Stomach (tissue), 9 donors: ENCODE data around the gene LCN6. TPM values are rescaled to one million over a fixed set of nuclear protein-coding genes. Genes with fewer than 3 reads are reported as not detected.

Experiments
- DNase-seq, 2 donors: peaks; one replicate each; pipeline versions ENCODE4 v3.0.0 to v3.0.0-alpha.2; 2013 to 2019
- H3K27ac ChIP-seq, 5 donors: fragments of 200-600 bp in 4 of 5; sonication (generic) in 4 of 5; one replicate each; pipeline ENCODE4 v1.5.1; 2013 to 2019; ENCODE audit warnings: mild to moderate bottlenecking in 1 of 5, moderate library complexity in 1 of 5
- H3K27me3 ChIP-seq, 3 donors: fragments of 200-600 bp; sonication (generic); one replicate each; pipeline ENCODE4 v1.5.1; 2017 to 2019; ENCODE audit warnings: mixed run types in 1 of 3
- H3K36me3 ChIP-seq, 4 donors: fragments of 200-600 bp; sonication (generic); 1 replicate in 3 of 4; 2 replicates in 1 of 4; pipeline ENCODE4 v1.5.1; 2016 to 2019
- H3K4me1 ChIP-seq, 4 donors: fragments of 200-600 bp; sonication (generic); one replicate each; pipeline ENCODE4 v1.5.1; 2016 to 2019
- H3K4me3 ChIP-seq, 4 donors: fragments of 200-600 bp; sonication (generic) in 3 of 4; one replicate each; pipeline ENCODE4 v1.5.1; 2016 to 2019; ENCODE audit warnings: mild to moderate bottlenecking in 1 of 4
- H3K9me3 ChIP-seq, 4 donors: fragments of 200-600 bp; sonication (generic); one replicate each; pipeline ENCODE4 v1.5.1; 2016 to 2019
- EP300 ChIP-seq: sonication (generic); formaldehyde crosslinking; IDR thresholded peaks from one replicate; pipeline ENCODE4 v1.6.1; 2017; ENCODE audit warnings: antibody characterized with exemption
- POLR2A ChIP-seq, 4 donors: fragments of 450-650 bp; IDR thresholded peaks; one replicate each; pipeline ENCODE4 v1.6.1; 2016; ENCODE audit warnings: antibody characterized with exemption in 4 of 4, control low read depth in 2 of 4, mild to moderate bottlenecking in 1 of 4, moderate library complexity in 1 of 4
- POLR2AphosphoS5 ChIP-seq, 3 donors: sonication (generic); formaldehyde crosslinking; IDR thresholded peaks; one replicate each; pipeline ENCODE4 v1.6.1; 2016; ENCODE audit warnings: antibody characterized with exemption in 3 of 3
- WGBS, 5 donors: extraction: QIAGEN DNeasy Blood & Tissue Kit in 3 of 5; methylation state at CpG; one replicate each; pipeline versions ENCODE4 v1.1.5 to v1.1.7; 2013 to 2018; 5-methylcytosine and 5-hydroxymethylcytosine counted together
- intact Hi-C: fragments of 100-400 bp; cut with DNase I; formaldehyde crosslinking; loops from one replicate; pipeline ENCODE4 v1.15.1; 2023; ENCODE audit warnings: low total_unique reads
- polyA plus RNA-seq, 3 donors: library from polyadenylated mRNA; stranded (reverse); fragments of 200-250 nt; gene quantifications; one replicate each; pipeline ENCODE4 v1.2.3, GENCODE V29; 2013
- total RNA-seq, 5 donors: library from RNA; depleted of rRNA; stranded (reverse); fragments of >200 nt; gene quantifications; one replicate each; pipeline versions ENCODE4 v1.1.0 to v1.2.3, GENCODE V29; 2014 to 2016
- TF ChIP-seq, protein P1 (sequence below), 7 experiments: fragments of 450-650 bp in 4 of 7; fragments of 200-600 bp in 3 of 7; sonication (generic) in 3 of 7; IDR thresholded peaks; one replicate each; pipeline ENCODE4 v1.5.1; 2016 to 2019; ENCODE audit warnings: antibody characterized with exemption in 7 of 7, control low read depth in 2 of 7, mild to moderate bottlenecking in 1 of 7
- donor health status: healthy with polysubstance abuse.
- donor health status: Bipolar disorder and iron deficiency.
- donor health status: healthy.

Gene LCN6
- total and polyA plus RNA-seq, 8 donors, result 7.0 to 31.2 (median 19.2) TPM; not detected in 2

DNA sequence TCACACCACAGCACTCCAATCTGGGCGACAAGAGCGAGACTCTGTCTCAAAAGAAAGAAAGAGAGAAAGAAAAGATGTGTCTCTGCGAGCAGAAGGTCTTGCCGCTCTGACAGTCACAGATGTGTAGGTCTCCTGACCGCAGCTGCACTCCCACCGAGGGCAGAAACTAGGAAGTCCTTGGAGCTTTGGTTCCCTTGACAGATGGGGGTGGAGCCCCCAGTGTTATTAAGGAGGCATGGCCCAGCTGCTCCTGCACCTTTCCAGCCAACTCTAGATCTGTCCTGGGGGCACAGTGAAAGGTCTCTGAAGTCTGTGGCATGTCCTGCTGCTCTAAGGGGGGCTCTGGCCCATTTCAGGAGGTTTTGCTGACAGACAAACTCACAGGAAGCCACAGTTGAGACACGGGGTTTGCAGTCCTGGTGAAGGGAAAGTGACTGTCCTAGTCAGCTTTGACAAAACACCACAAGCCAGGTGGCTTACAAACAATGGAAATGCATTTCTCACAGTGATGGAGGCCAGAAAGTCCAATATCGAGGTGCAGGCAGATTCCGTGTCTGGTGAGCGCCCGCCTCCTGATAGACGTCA is 45.0 kb downstream of the LCN6 start:
- peaks cover 7 to 11% (median 9%) of the 10 kb centered on the region in 4 donors for H3K4me1 ChIP-seq
- no peak overlapping the region for H3K27ac ChIP-seq
- 82 to 85% (median 83%) methylated on average over 12 of the region's 12 CpGs for WGBS, 5 donors
- no peak overlapping the region for H3K4me3 ChIP-seq
- H3K27me3 ChIP-seq, result peaks cover 0 to 27% (median 4%) of the 10 kb centered on the region in 3 donors
- TF ChIP-seq POLR2A (IDR thresholded peaks at IDR 0.05) (no peak), EP300 (no peak), POLR2AphosphoS5 (IDR thresholded peaks at IDR 0.05) (no peak)
- TF ChIP-seq, protein P1, sequence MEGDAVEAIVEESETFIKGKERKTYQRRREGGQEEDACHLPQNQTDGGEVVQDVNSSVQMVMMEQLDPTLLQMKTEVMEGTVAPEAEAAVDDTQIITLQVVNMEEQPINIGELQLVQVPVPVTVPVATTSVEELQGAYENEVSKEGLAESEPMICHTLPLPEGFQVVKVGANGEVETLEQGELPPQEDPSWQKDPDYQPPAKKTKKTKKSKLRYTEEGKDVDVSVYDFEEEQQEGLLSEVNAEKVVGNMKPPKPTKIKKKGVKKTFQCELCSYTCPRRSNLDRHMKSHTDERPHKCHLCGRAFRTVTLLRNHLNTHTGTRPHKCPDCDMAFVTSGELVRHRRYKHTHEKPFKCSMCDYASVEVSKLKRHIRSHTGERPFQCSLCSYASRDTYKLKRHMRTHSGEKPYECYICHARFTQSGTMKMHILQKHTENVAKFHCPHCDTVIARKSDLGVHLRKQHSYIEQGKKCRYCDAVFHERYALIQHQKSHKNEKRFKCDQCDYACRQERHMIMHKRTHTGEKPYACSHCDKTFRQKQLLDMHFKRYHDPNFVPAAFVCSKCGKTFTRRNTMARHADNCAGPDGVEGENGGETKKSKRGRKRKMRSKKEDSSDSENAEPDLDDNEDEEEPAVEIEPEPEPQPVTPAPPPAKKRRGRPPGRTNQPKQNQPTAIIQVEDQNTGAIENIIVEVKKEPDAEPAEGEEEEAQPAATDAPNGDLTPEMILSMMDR (IDR thresholded peaks at IDR 0.05), result no peak
- intact Hi-C loops, result no loop called here
- no peak for DNase-seq
- no peaks in the 10 kb centered on the region for H3K9me3 ChIP-seq
- no peaks in the 10 kb centered on the region for H3K36me3 ChIP-seq

DNA sequence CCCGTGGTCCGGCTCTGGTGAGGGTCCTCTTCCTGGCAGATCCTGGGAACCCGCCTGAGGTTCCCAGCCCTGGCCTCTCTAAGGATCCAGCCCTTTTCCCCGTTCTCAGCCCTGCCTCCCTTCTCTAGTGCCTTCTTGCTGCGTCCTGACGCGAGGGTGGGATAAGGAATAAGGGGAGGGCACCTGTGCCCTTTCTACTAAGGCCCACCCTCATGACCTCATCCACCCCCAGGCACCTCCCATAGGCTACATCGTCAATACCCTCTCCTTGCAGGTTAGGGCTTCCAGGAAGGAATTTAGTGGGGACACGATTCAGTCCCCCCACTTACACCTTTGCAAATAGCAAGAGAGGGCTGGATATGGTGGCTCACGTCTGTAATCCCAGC is 46.7 kb downstream of the LCN6 start:
- intact Hi-C loops, result no loop called here
- no peak for DNase-seq
- WGBS, 5 donors, result 38 to 61% (median 46%) methylated on average over 10 of the region's 10 CpGs
- no peaks in the 10 kb centered on the region for H3K9me3 ChIP-seq
- H3K36me3 ChIP-seq, result no peaks in the 10 kb centered on the region
- no peak overlapping the region for H3K4me3 ChIP-seq
- peaks cover 17 to 22% (median 20%) of the 10 kb centered on the region in 4 donors for H3K4me1 ChIP-seq
- H3K27me3 ChIP-seq, result peaks cover 0 to 32% (median 4%) of the 10 kb centered on the region in 3 donors
- TF ChIP-seq EP300 (no peak), POLR2A (IDR thresholded peaks at IDR 0.05) (no peak), POLR2AphosphoS5 (IDR thresholded peaks at IDR 0.05) (no peak)
- TF ChIP-seq, protein P1 (IDR thresholded peaks at IDR 0.05), result no peak
- no peak overlapping the region for H3K27ac ChIP-seq

DNA sequence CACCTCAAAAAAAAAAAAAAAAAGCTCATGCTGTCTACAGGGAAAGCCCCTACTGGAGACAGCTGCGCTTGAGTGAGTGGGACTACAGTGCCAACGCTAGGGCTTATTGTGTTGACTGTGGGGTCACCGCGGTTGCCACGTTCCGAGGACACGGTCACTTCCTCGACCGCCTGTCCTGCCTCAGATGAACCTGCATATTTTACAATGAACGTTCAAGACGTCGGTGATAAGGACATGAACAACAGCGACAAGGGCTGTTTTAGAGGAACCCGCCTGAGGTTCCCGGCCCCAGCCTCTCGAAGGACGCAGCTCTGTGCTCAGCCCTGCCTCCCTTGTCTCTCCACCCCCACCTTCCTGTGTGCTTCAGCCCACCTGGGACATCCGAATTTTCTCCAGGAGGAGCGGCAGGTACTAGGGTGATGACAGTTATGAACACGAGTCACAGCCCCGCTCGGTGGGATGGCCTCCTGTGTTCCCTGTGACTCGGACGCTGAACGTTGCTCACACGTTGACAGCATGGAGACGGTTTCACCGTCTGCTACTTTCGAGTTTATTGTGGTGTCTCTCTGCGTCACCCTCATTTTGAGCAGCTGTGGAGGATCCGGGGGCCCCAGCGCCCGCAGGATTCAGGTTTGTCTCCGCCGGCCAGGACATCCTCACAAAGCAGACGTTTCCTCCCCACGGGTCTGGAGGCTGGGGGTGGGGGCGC is 47.2 kb downstream of the LCN6 start:
- H3K9me3 ChIP-seq, result no peaks in the 10 kb centered on the region
- TF ChIP-seq, protein P1 (IDR thresholded peaks at IDR 0.05), result no peak
- no peak for TF ChIP-seq POLR2A (IDR thresholded peaks at IDR 0.05)
- no peak for TF ChIP-seq EP300
- no peak for TF ChIP-seq POLR2AphosphoS5 (IDR thresholded peaks at IDR 0.05)
- H3K27ac ChIP-seq, result no peak overlapping the region
- H3K36me3 ChIP-seq, result no peaks in the 10 kb centered on the region
- peaks cover 22 to 28% (median 25%) of the 10 kb centered on the region in 4 donors for H3K4me1 ChIP-seq
- peak in 1 of 2 donors; percentile 62 for DNase-seq
- H3K27me3 ChIP-seq, result peaks cover 0 to 32% (median 4%) of the 10 kb centered on the region in 3 donors
- H3K4me3 ChIP-seq, result peak overlapping the region in 1 of 4 donors; percentile 5
- 15 to 33% (median 28%) methylated on average over 38 of the region's 38 CpGs for WGBS, 5 donors
- intact Hi-C loops, result no loop called here

DNA sequence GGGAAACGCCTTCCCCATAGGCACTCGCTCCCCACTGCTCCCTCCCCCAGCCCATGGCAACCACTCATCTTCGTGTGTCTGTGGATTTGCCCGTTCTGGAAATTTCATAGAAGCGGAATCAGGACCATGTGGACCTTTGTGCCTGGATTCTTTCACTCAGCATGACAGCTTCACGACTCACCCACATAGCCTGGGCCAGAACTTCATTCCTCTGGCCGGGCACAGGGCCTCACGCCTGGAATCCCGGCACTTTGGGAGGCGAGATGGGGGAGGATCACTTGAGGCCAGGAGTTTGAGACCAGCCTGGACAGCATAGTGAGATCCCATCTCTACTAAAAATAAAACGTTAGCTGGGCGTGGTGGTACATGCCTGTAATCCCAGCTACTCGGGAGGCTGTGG is 48.0 kb downstream of the LCN6 start:
- Histone ChIP-seq H3K36me3 (no peaks in the 10 kb centered on the region), H3K27me3 (peaks cover 0 to 32% (median 4%) of the 10 kb centered on the region in 3 donors), H3K4me3 (no peak overlapping the region), H3K27ac (no peak overlapping the region), H3K4me1 (peaks cover 29 to 36% (median 33%) of the 10 kb centered on the region in 4 donors), H3K9me3 (no peaks in the 10 kb centered on the region)
- 64 to 84% (median 72%) methylated on average over 13 of the region's 13 CpGs for WGBS, 5 donors
- DNase-seq, result no peak
- TF ChIP-seq, protein P1 (IDR thresholded peaks at IDR 0.05), result no peak
- TF ChIP-seq POLR2AphosphoS5 (IDR thresholded peaks at IDR 0.05), result peak in 1 of 3 donors; percentile 30
- intact Hi-C loops, result no loop called here
